Right atrium auricular region (tissue), 2 donors: ENCODE measurements around the gene DNMBP. TPM values are rescaled to one million over a fixed set of nuclear protein-coding genes. Genes with fewer than 3 reads are reported as not detected.

Experiments used
- DNase-seq: peaks from one replicate; pipeline ENCODE4 v3.0.0-alpha.2; 2019; ENCODE audit warnings: low spot score
- H3K27ac ChIP-seq, 2 donors: fragments of 200-600 bp; sonication (generic); 1 replicate in 1 of 2; 2 replicates in 1 of 2; pipeline ENCODE4 v1.5.1; 2016 to 2019
- H3K27me3 ChIP-seq, 2 donors: fragments of 200-600 bp; sonication (generic); one replicate each; pipeline versions ENCODE4 v1.5.1 to v1.6.0; 2017 to 2019
- H3K36me3 ChIP-seq: fragments of 200-600 bp; sonication (generic); one replicate; pipeline ENCODE4 v1.5.1; 2016
- H3K4me1 ChIP-seq, 2 donors: fragments of 200-600 bp; sonication (generic); one replicate each; pipeline versions ENCODE4 v1.5.1 to v1.6.0; 2017 to 2019
- H3K4me3 ChIP-seq, 2 donors: fragments of 200-600 bp; sonication (generic); 1 replicate in 1 of 2; 2 replicates in 1 of 2; pipeline ENCODE4 v1.5.1; 2017 to 2019; ENCODE audit warnings: mild to moderate bottlenecking in 1 of 2, moderate library complexity in 1 of 2
- H3K9me3 ChIP-seq, 2 donors: fragments of 200-600 bp; sonication (generic); one replicate each; pipeline ENCODE4 v1.5.1; 2019
- CTCF ChIP-seq, 2 donors: fragments of 200-600 bp; sonication (generic); IDR thresholded peaks; one replicate each; pipeline ENCODE4 v1.5.1; 2019; ENCODE audit warnings: antibody characterized with exemption in 2 of 2
- total RNA-seq, 2 donors: library from RNA; depleted of rRNA; stranded (reverse); fragments of >200 nt; gene quantifications; one replicate each; pipeline ENCODE4 v1.1.0, GENCODE V29; 2016

Gene DNMBP
- total RNA-seq, 2 donors from 2014 or later, result 5.8 to 8.2 TPM

DNA sequence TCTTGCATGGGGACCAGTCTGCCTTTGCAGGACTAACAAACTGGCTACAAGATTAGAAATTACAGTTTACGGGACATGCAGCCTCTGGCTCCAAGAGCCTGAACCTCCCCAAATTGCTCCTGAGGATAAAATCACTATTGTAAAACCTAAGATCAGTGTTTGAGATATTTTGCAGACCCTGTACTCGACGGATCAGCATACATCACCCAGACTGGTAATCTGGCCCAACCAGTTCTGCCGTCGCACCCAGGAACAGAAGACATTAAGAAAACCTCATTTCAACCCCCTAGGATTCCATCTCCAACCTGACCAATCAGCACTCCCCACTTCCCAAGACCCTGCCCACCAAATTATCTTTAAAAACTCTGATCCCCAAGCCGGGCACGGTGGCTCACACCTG, 27.1 kb upstream of the DNMBP start:
- Histone ChIP-seq H3K9me3 (no peaks in the 10 kb centered on the region), H3K27ac (no peak overlapping the region), H3K4me1 (peaks cover 0 to 5% of the 10 kb centered on the region in 2 donors), H3K27me3 (no peaks in the 10 kb centered on the region), H3K36me3 (no peaks in the 10 kb centered on the region), H3K4me3 (no peak overlapping the region)
- TF ChIP-seq CTCF (IDR thresholded peaks at IDR 0.05), result no peak
- no peak for DNase-seq

DNA sequence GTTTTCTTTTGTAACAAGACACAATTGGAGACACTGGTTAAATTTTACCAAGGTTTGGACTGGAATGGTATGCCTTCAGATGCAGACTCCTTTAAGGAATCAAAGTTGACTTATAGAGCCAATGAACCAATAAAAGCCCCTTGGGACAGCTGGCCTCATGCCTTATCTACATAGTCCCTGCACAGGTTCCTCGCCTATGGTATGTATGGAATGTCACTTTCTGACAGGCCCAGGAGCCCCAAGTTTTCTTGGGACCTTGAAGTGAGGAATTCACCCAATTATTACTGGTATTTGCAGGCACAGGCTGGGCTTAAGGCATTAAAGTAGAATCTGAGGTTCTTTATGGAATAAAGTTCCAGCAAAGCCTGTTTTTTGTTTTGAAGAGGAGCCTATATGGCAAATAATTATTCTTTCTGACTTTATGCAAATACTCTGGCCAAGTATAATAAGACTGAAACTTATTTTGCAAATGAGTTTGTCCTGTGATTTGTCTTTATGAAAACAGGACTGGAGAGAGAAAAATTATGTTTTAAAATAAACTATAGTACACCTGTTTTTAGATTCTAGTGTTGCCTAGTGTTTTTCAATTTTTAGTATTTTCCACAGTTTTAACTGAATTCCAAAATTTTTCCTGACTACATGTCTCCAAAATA, 24.1 kb upstream of the DNMBP start:
- no peak for DNase-seq
- no peak overlapping the region for H3K27ac ChIP-seq
- TF ChIP-seq CTCF (IDR thresholded peaks at IDR 0.05), result no peak
- no peaks in the 10 kb centered on the region for H3K36me3 ChIP-seq
- peaks cover 0 to 5% of the 10 kb centered on the region in 2 donors for H3K4me1 ChIP-seq
- H3K4me3 ChIP-seq, result no peak overlapping the region
- H3K27me3 ChIP-seq, result no peaks in the 10 kb centered on the region
- no peaks in the 10 kb centered on the region for H3K9me3 ChIP-seq

DNA sequence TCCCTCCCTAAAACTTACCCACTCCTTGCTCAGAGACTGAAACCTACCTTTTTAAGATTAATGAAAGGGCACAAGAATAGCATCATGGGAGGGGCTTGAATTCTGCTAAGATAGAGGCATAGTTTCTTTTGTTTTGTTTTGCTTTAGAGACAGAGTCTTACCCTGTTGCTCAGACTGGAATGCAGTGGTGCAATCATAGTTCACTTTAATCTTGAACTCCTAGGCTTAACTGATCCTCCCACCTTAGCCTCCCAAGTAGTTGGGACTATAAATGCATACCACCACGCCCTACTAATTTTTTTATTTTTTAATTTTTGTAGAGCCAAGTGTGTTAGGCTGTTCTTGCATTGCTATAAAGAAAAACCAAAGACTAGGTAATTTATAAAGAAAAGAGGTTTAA, 17.7 kb upstream of the DNMBP start:
- no peaks in the 10 kb centered on the region for H3K4me1 ChIP-seq
- TF ChIP-seq CTCF (IDR thresholded peaks at IDR 0.05), result no peak
- H3K9me3 ChIP-seq, result peaks cover 0 to 19% of the 10 kb centered on the region in 2 donors
- no peak overlapping the region for H3K27ac ChIP-seq
- no peak overlapping the region for H3K4me3 ChIP-seq
- no peaks in the 10 kb centered on the region for H3K27me3 ChIP-seq
- no peak for DNase-seq
- H3K36me3 ChIP-seq, result no peaks in the 10 kb centered on the region

DNA sequence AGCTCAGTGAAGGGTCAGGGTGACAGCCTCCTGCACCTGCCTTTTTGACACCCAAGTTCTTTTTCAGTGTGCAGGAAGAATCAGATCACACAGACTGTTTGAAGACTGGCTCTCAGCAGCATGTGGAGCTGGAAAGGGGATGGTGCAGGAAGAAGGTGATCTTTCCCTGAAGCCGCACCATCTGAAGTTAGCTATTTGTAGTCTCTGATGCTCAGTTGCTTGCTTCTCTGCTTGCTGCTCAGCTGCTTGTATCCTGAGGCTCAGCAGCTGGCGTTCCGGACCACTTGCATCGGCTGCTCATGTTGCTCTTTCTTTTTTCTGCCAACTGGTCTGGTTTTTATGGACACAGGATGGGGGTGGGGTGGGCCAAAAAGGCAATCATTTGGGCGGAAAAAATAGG, 15.8 kb upstream of the DNMBP start:
- H3K9me3 ChIP-seq, result peaks cover 0 to 19% of the 10 kb centered on the region in 2 donors
- no peaks in the 10 kb centered on the region for H3K36me3 ChIP-seq
- no peaks in the 10 kb centered on the region for H3K27me3 ChIP-seq
- DNase-seq, result no peak
- no peaks in the 10 kb centered on the region for H3K4me1 ChIP-seq
- H3K27ac ChIP-seq, result no peak overlapping the region
- no peak for TF ChIP-seq CTCF (IDR thresholded peaks at IDR 0.05)
- no peak overlapping the region for H3K4me3 ChIP-seq

- Histone ChIP-seq H3K4me1 (no peaks in the 10 kb centered on the region), H3K4me3 (no peak overlapping the region), H3K27ac (no peak overlapping the region), H3K9me3 (peaks cover 0 to 19% of the 10 kb centered on the region in 2 donors), H3K36me3 (no peaks in the 10 kb centered on the region), H3K27me3 (no peaks in the 10 kb centered on the region)
- no peak for DNase-seq
- no peak for TF ChIP-seq CTCF (IDR thresholded peaks at IDR 0.05)
These were observed 15.0 kb upstream of the DNMBP start for GRCh38 chr10:100024748-100025147.

- Histone ChIP-seq H3K9me3 (peaks cover 0 to 7% of the 10 kb centered on the region in 2 donors), H3K4me1 (no peaks in the 10 kb centered on the region), H3K27ac (no peak overlapping the region), H3K27me3 (no peaks in the 10 kb centered on the region), H3K36me3 (no peaks in the 10 kb centered on the region), H3K4me3 (no peak overlapping the region)
- DNase-seq, result no peak
- no peak for TF ChIP-seq CTCF (IDR thresholded peaks at IDR 0.05)
These were observed 12.7 kb upstream of the DNMBP start for GRCh38 chr10:100022403-100022802.
